ENCODE results near the gene BLID. TPM values are rescaled to one million over a fixed set of nuclear protein-coding genes. Genes with fewer than 3 reads are reported as not detected.

The BLID gene
- total RNA-seq = 17.8 and 23.1 TPM in 2 replicates

GRCh38 chr11:122115524-122116379, at the start of gene BLID:
TSS of gene BLID (minus strand) at chr11:122116215. CDS start at chr11:122115922, 293 bp downstream.

Small RNA genes within 50 kb of the gene (small RNA-seq; reads per million reads assigned to genes)
- 79,331 reads per million, percentile 100 among the genes with 10 or more reads in this experiment for gene MIR100
- 68.1 reads per million, percentile 97 among the genes with 10 or more reads in this experiment for gene MIR125B1
- 113 reads per million, percentile 98 among the genes with 10 or more reads in this experiment for gene MIRLET7A2
